GM04504 (cell line): ENCODE data around the gene FHOD3.
A peak's percentile ranks its signal among the peaks of the same experiment; 100 is the strongest.

Experiments
- DNase-seq: peaks from one replicate; pipeline ENCODE4 v3.0.0-alpha.2; 2012; ENCODE audit warnings: low read depth

Gene FHOD3

DNA sequence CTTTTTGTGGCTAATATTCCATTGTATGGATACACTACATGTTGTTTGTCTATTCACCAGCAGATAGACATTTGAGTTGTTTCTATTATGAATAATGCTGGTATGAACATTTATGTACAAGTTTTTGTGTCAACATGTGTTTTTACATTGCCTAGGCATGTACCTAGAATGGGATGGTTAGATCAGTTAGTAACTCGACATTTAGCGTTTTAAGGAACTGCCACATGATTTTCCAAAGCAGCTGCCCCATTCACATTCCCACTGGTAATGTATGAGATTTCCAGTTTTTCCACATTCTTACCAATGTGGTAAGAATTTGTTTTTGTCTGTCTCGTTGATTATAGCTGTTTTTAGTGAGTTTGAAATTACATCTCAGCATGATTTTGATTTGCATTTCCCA lies 112.8 kb downstream of the FHOD3 start:
- no peak for DNase-seq

DNA sequence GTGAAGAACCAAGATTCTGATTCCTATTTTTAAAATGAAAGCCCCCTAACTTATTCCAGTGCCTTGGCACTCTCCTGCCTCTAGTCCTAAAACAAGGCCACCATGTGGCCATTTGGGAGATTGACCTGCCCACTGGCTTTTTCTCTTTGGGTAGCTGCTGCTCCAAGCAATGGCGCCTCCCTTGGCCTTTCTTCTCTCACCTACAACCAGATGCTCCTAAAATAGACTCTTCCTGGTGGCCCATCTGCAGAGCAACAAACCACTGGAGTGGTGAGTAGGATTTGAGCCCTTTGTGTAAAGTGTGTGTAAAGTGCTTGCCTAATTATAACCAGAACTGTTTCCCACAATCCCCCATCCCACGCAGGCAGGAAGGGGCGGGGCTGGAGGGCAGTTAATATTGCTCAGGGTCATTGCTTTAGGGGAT lies 114.2 kb downstream of the FHOD3 start:
- no peak for DNase-seq

DNA sequence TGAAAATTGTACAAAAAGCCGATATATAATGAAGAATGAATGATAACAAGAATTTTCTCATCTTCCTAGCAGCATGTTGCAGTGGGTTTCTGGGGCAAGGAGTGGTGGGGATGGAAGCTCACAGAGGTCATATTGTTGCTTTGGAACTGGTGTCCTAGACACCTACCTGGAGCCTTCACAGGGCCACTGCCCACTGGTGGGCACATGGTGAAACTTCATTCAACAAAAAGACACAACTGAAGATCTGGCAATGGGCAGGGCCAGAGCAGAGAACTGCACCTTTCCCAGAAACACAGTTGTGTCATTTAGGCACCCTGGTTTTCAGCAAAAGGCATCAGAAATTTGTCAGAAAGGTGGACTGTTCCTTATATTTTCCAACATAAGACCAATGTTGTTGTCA lies 115.3 kb downstream of the FHOD3 start:
- no peak for DNase-seq

DNA sequence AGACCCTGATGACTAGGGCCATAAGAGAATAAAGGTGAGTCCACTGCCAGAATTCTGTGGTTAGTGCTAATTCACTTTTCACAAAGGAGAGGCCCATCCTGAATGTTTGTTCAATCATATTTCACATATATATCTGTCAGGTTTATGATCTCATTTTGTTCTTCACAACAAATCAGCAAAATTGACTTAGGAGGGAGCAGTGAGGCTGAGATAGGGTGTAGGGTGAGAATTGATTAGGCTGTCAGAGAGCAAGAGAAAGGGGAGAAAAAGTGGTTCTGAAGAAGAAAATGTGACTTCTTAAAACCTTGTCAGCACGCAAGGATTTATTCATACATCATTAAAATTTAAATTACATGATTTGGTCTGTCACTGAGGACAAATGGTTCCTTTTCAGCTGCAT lies 117.7 kb downstream of the FHOD3 start:
- DNase-seq: no peak

DNA sequence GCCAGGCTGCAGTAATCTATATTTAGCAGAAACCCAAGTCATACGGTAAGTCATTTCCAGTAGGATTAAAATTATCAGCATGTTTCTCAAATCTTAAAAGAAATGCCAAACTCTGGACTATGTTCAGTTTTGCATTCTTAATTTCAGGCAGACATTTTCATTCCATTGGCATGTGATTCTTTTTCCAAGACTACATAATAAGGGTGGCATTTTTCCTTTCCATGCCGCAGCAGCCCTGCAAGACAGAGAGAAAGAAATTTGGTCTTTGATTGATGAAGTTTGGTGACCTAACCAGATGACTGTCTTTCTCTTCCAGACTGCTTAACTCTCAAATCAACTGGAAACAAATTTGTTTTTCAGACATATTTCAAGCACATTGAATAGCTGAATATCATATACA lies 118.1 kb downstream of the FHOD3 start:
- no peak for DNase-seq

DNA sequence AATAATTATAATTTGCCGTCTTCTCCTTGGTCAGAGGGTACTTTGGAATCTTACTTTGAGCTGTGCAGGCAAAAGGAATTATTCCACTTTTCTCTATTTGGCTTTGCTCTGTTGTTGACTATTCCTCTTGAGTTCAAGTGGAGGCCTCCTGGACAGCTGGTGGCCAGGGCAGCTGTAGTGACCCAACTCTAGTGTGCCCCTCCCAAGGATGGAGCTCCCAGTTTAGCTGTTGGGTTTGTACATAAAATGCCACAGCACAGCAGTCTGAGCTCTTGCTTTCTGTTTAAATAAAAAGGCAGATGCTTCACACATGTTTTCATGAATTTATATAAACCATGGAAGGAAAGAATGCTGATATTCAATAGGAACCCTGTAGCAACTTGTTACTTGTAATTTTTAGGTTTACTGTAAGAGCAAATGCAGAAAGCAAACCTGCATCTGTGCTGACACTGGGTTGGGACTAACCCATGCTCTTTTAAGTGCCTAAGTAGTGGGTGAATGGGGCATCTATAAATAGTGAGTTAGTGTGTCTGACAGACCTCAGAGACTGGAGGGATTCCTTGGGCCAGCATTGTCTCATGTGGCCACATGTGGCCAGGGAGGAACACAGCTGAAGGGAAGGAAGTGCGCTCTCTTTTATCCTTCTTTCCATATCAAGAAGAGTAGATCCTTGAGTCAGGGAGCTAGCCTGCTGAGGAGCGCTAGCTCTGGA lies 121.8 kb downstream of the FHOD3 start:
- no peak for DNase-seq

DNA sequence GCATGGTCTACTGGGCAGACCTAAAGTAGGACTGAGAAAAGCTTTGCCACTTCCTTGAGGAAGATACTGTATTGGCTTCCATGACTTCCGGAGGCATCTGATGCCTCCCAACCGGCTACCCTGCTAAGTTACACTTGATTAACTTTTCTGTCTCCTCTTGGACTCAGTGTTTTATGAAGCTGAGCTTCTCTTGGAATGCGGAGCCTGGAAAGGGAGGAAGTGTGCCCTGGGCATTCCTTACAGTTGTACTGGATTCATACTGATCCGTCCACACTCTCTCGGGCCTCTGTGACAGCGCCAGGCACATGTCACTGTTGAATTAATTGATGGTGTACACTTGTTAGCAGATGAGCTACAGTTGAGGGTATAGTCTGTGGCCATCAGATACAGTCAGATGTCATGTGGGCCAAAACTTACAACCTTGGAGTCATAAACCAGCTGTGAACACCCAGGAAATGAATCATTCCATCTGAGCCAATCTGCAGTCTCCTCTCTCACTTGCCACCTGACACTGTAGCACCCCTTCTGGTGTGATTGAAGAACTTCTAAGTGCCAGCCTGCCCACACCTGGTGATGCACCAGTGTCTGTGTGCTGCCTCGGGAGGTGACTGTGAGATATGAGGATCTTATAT lies 122.5 kb downstream of the FHOD3 start:
- no peak for DNase-seq

DNA sequence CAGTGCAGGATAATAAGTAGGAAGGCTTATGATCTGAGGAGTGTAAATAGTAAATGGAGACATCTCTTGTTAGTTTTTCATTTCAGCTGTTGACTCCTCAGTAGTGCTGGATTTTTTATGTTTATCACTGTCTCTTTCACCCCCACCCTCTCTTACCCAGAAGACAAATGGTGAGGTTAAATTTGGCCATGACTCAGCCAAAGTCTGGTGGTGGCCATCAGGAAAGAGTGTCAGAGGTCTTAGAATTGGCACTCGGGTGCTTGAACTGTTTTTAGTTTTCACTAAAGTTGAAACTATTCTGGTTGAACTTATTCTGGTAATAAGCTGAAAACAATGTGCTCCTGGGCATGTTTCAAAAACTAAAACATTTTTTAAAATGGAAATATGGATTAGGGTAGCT lies 123.3 kb downstream of the FHOD3 start:
- DNase-seq: no peak

DNA sequence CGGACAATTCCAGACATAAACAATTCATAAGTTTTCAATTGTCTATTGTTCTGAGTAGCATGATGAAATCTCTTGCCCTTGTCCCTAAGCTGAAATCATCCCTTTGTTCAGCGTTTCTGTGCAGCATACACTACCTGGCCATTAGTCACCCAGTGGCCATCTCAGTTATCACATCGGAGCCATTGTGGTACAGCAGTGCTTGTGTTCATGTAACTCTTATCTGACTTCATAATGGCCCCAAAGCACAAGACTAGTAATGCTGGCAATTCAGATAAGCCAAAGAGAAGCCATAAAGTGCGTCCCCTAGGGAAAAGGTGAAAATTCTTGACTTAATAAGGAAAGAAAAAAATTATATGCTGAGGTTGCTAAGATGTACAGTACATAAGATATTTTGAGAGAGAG lies 127.2 kb downstream of the FHOD3 start:
- no peak for DNase-seq

DNA sequence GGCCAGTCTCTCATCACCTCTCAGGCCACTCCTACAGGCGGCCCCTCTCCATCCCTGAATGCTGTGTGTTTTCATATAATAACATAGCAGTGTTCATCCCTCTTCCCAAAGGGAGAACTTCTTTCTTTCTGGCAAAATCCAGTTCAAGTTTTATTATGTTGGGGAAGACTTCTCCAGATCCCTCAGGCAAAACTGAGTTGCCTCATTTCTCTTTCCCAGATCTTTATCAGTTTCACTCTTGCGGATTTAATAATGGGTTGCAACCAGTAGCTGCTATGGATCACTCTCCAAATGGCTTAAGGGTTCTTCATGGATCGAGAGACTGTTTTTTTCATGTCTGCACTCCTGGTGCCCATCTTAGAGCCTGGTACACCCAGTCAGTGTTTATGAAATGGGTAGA lies 129.9 kb downstream of the FHOD3 start:
- DNase-seq: no peak

DNA sequence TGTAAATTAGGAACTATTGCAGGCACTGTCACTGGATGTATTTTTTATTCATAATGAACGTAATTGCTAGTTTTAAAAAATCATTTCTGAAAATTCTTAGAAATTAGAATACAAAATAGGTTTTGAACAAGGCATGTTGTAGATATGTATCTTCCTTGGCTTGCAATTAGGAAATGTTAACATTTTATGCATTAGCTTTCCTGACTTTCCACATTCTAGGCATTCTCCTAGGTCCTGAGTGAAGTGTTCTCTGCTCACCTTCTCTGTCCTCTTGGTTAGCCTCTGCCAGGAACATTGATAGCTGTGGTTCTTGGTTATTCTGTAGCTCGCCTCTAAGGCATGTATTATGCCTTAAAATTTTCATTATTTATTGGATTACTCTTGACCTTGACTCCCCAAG lies 130.3 kb downstream of the FHOD3 start:
- no peak for DNase-seq

DNA sequence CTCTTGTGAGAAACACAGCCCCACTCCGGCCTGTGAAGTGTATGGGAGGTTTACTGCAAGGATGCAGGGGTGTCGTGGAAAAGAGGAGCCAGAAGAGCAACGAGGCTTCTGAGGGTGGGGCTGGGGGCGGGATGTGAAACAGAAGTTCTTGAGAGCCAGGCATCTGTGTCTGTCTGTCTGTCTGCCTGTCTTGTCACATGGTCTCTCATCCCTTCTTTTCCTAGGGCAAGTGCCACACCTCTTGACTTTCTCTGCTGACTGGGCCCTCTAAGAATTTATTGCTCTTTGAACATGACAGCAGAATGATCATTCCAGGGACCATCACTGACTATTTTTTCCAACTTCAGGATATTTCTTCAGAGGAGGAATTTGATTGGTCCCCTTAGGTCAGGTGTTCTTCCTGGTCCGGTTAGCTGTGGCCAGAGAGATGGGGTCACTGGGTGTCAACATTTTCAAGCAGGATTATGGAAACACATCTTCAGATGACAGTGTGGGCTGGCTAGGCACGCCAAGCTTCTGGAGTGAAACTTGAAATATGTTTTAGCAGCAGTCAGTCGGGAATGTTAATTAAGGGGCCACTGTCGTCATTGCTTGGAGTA lies 131.0 kb downstream of the FHOD3 start:
- DNase-seq: no peak

DNA sequence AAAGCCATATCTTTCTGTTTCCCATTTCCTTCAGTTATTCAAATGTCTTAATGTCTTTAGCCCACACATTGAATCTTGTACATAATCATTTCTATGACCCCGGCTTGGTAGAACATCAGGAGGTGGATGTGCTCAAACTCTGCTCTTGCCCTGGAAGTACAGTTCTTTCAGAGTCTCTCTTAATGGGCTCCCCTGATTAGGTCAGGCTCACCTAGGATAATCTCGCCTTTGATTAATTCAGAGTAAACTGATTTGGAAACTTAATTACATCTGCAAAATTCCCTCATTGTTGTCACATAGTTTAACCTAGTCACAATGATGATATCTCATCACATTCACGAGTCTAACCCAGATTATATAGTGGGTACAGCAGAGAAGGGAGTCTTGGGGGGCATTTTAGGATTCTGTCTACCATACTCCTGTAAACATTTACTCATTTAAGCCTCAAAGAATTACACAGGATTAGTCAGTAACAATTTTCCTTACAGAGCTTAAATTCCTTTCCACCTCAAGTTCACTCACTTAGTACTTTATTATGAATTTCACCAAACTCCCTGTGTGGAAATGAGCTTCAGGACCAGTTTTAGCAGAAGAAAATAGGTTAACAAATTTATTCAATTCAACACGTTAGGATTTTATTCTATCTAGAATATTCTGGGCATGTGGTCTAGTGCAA lies 135.5 kb downstream of the FHOD3 start:
- no peak for DNase-seq

DNA sequence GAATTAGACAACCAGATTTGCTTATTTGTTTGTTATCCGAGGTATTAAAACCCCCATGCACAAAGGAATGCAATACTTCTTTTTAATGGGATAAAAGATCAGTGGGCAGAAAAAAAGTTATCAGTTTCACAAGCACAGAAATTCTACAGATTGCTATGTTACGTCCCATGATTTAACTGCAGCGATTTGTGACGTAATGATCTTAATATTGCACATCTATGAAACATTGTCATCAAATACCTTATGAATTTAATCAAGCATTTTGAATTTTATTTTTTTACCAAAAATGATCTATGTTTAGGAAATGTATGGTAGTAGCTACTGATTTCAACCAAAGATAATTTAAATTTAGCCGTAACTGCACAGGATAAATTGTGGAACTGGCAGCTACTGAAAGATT lies 138.9 kb downstream of the FHOD3 start:
- DNase-seq: no peak

DNA sequence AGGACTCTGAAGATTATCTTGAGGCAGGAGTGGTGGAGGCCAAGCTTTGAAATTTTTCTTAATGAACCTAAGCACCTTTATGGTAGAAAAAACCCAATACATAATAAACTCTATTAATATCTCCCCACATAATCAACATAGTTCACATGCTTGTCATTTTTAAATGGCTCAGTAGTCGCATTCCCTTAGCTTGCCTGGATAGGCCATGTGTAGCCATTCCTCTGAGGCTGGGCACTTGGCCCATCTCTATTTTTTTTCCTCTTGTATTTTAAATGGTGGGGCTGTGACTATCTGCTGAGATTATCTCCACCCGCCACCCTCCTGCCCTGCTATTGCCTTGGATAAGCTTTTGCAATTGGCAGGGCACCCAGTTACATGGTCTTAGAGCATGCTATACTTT lies 143.1 kb downstream of the FHOD3 start:
- DNase-seq: no peak

DNA sequence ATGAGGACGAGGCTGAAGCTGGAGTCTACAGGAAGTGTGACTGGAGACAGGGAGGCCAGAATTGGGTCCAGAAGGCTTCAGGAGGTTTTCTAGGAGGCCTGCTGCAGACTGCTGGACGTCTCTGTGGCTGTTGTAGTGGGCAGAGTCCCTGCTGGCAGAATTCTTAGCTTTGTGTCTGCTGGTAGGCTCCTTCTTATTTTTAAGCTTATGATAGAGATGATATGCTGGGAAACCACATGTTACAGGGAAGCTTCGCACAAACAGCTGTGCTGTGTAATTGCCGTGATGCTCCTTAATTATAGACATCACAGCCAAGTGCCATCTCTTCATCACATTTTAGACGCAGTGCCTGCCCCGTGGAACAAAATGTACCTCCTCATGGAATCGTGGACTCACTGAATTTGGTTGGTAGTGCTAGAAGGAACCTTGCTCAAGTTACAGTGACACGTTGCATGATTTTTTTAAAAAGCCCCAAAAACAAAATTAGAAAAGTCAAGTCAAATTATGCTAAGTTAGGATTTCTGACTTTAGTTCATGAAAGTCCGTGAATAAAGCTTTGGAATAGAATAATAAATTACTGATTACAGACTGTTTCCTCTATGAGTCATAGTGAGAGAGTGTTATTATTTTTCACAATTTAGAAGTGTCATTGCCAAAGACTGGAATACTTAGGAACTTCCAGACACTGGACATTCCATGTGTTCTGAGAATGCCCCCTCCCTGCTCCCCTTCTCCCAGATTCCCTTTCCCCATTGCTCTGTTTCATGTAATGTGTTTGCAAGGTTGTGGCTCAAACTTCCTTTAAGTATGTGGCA lies 144.1 kb downstream of the FHOD3 start:
- peak; percentile 52 for DNase-seq

DNA sequence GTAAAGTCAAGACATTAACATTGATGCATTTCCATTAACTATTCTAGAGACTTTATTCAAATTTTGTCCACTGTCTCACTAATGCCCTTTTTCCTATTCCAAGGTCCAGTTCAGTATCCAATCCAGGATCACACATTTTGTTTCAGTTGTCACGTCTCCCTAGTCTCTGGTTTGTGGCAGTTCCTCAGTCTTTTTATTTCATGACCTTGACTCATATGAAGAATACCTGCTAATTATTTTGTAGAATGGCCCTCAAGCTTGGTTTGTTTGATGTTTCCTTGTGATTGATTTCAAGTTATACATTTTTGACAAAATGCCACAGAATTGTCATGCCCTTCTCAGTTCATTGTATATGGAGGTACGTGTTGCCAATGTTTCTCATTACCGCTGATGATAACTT lies 145.2 kb downstream of the FHOD3 start:
- DNase-seq: no peak

DNA sequence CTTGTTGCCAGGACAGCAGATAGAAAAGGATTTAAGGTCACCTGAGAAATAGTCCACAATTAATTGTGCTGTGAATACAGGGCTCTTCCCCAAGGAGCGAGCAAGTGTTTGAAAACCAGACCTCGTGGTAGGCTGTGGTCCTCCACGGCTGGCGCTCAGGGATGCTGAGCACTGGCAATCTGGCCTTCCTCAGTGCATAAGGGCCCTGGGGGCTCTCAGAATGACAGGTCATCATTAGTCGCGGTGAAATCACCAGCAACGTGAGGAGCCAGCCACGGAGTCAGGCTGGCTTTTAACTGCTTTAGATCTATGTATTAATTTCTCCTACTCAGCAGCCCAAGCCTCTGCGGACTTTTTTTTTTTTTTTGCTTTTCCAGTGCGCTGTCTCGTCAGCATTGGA lies 148.5 kb downstream of the FHOD3 start:
- DNase-seq: no peak

DNA sequence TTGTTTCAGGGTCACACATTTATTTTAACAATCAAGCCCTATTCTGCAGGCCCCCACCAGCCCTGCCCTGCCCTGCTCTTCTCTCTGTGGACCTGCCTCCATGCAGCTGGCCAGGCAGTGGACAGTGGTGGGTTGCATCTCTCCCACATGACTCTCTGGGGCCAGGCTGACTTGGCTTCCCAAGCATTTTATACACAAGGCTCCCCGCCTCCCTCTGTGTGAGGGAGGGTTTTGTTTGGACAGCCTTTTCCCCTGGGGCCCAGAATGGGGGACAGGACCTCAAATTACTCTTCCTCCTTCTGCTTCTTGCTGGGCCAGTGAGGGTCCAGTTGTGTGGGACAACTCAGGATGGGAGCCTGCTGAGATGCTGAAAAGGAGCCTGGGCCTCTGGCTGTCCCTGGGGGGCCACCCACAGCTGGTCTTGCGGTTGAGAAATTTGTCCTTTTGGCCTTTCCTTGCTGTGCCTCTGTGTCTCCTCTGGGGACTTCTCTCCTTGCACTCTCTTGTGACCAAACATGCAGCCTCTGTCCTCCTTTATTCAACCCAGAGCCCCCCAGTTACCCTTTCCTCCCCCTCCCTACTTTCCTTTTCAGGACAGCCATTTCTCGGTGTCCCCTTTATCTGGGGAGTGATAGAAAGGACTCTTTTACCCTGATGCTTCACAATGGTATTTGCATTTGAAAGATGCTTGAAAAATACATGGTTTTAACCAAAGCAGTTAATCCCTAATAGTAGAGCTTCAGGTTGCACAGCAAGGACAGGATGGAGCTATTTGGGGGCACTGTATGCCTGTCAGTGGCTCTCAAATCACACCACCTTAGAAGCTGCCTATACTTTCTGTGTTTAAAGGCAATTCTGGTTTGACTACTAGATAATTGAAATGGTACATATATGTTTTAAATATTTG lies 151.1 kb downstream of the FHOD3 start:
- DNase-seq: no peak

DNA sequence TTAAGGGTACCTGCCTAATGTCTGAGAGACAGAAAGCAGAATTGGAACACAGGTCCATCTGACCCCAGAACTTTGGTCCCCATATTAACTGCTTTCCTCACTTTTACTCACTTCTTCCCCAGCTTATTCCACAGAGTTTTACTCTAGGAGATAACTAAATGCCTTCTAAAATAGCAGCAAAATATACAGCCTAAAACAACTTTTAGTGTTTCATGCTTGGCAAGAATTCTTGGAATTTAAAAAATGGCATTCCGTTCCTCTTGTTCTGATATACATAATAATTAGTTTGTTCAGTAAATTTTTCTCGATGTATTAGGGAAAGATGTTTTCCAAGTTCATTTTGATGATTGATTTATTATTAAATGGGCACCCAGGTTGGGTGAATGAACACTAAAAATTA lies 151.9 kb downstream of the FHOD3 start:
- no peak for DNase-seq

DNA sequence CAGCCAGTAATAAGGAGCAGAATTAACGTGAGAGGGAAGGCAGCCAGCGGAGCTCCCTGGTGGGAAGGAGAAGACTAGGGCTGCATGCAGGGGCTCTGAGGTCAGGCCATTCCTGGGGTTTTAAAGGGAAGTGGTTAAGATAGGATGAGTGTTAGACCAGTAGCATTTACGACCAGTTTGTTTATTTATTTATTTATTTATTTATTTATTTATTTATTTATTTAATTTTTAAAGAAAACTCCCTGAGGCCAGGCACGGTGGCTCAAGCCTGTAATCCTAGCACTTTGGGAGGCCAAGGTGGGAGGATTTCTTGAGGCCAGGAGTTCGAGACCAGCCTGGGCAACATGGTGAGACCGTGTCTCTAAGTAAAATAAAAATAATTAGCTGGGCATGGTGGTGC lies 152.8 kb downstream of the FHOD3 start:
- DNase-seq: no peak
